Testis (tissue), 2 donors: Measurements from ENCODE around the gene OSBPL3.

ENCODE experiments used
- CTCF ChIP-seq, 3 experiments: fragments of 450-650 bp in 2 of 3; fragments of 200-600 bp in 1 of 3; sonication (generic) in 1 of 3; IDR thresholded peaks; one replicate each; pipeline ENCODE4 v1.5.1; 2016 to 2019; ENCODE audit warnings: antibody characterized with exemption in 3 of 3, mild to moderate bottlenecking in 2 of 3, moderate library complexity in 1 of 3
- POLR2A ChIP-seq: fragments of 450-650 bp; IDR thresholded peaks from one replicate; pipeline ENCODE4 v1.6.1; 2017; ENCODE audit warnings: antibody characterized with exemption, mild to moderate bottlenecking, moderate library complexity

- TF ChIP-seq CTCF (IDR thresholded peaks at IDR 0.05) = no peak
- TF ChIP-seq POLR2A = no peak
Observed at GRCh38 chr7:24751484-24751883, 228.5 kb downstream of the OSBPL3 start.
